ENCODE data around the gene CYP4F2. TPM values are rescaled to one million over a fixed set of nuclear protein-coding genes. Genes with fewer than 3 reads are reported as not detected.
A peak's percentile ranks its signal among the peaks of the same experiment; 100 is the strongest.

The CYP4F2 gene
- total and polyA plus RNA-seq, 12 donors, result not detected

DNA sequence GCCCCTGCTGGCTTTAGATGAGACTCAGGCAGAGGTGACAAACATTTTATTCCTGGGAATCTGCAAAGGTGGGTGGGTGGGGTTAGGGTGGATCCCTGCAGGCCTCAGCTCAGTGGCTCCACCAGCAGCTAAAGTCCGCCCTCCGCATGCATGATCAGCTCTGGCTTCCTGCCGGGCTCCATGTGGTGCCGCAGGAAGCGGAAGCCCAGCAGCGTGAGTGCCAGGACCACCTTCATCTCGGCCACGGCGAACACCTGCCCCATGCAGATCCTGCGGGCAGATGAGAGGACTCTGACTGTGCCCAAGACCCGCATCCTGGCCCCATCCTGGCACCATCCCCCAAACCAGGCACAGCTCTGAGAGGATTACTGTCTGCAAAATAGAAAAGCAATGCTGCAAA lies 26.3 kb downstream of the CYP4F2 start:
- no peaks in the 10 kb centered on the region for H3K9me3 ChIP-seq (replicated peaks in 1 of 3)
- TF ChIP-seq, protein P1, sequence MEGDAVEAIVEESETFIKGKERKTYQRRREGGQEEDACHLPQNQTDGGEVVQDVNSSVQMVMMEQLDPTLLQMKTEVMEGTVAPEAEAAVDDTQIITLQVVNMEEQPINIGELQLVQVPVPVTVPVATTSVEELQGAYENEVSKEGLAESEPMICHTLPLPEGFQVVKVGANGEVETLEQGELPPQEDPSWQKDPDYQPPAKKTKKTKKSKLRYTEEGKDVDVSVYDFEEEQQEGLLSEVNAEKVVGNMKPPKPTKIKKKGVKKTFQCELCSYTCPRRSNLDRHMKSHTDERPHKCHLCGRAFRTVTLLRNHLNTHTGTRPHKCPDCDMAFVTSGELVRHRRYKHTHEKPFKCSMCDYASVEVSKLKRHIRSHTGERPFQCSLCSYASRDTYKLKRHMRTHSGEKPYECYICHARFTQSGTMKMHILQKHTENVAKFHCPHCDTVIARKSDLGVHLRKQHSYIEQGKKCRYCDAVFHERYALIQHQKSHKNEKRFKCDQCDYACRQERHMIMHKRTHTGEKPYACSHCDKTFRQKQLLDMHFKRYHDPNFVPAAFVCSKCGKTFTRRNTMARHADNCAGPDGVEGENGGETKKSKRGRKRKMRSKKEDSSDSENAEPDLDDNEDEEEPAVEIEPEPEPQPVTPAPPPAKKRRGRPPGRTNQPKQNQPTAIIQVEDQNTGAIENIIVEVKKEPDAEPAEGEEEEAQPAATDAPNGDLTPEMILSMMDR (IDR thresholded peaks at IDR 0.05), result no peak
- no peak for TF ChIP-seq POLR2A (IDR thresholded peaks at IDR 0.05)
- WGBS, 4 donors, result 7 to 16% (median 11%) methylated on average over 1 to 11 of the region's 11 CpGs

DNA sequence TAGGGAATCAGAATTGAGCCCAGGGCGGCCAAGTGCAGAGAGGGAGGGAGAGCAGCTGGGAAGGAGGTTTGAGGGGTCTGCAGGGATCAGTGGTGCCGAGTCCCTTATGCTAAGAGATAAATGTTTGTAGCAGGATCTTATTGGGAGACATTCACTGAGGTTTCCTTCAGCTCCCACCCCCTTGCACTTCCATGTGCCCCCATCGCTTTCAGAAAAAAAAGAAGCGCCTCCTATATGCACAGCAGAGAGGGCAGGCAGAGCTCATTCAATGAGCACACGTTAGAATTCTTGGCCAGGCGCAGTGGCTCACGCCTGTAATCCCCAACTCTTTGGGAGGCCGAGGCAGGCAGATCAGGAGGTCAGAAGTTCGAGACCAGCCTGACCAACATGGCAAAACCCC lies 28.0 kb downstream of the CYP4F2 start:
- TF ChIP-seq, protein P1 (IDR thresholded peaks at IDR 0.05), result no peak
- no peak for TF ChIP-seq POLR2A (IDR thresholded peaks at IDR 0.05)
- Histone ChIP-seq H3K36me3 (replicated peaks in 1 of 2) (no peaks in the 10 kb centered on the region), H3K4me3 (no peak overlapping the region), H3K27me3 (peaks cover 12% of the 10 kb centered on the region), H3K4me1 (replicated peaks in 1 of 2) (no peaks in the 10 kb centered on the region), H3K9me3 (replicated peaks in 1 of 3) (no peaks in the 10 kb centered on the region), H3K27ac (no peak overlapping the region)
- no peak for DNase-seq
- intact Hi-C loops (cut with DNase I), result loop anchor here in 1 of 2 donors (5.0 kb wide), 1 partner anchor 243 kb away; no protein-coding TSS in a partner anchor
- WGBS, 4 donors, result 47 to 66% (median 51%) methylated on average over 5 to 9 of the region's 9 CpGs

More for the DNA sequence above, 26.3 kb downstream of the CYP4F2 start:
- Histone ChIP-seq H3K27me3 (peaks cover 17% of the 10 kb centered on the region), H3K4me3 (no peak overlapping the region), H3K36me3 (replicated peaks in 1 of 2) (no peaks in the 10 kb centered on the region), H3K4me1 (replicated peaks in 1 of 2) (no peaks in the 10 kb centered on the region), H3K27ac (no peak overlapping the region)
- intact Hi-C loops (cut with DNase I), result no loop called here
- DNase-seq, result no peak

DNA sequence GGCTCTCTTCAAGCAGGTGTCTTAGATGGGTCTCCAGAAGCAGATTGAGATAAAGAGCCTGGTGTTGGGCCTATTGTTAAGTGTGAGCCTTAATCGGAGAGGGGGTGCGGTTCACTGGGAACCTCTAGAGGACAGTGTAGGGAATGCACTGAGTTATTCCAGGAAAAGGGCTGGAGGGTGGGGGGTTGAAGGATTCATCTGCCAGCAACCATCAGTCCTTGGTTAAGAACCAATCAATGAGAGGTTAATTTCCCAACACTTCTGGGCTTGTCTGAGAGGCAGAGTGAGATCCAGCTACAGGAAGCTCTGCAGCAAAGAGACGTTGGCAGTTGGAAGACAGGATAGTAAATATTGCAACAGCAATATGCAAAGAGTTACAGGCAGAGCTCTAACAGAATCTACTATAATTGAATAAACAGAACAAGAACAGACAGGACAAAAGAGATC lies 28.7 kb downstream of the CYP4F2 start:
- 1 to 4% (median 2%) methylated on average over 3 of the region's 3 CpGs for WGBS, 4 donors
- no peak overlapping the region for H3K27ac ChIP-seq
- intact Hi-C loops (cut with DNase I), result loop anchor here in 1 of 2 donors (5.0 kb wide), 1 partner anchor 242 kb away; no protein-coding TSS in a partner anchor
- peak in 5 of 7 donors; percentile 27 to 57 (median 48) for DNase-seq
- no peak for TF ChIP-seq POLR2A (IDR thresholded peaks at IDR 0.05)
- TF ChIP-seq, protein P1 (IDR thresholded peaks at IDR 0.05), result peak; percentile 44 to 73 (median 60)
- H3K36me3 ChIP-seq (replicated peaks in 1 of 2), result no peaks in the 10 kb centered on the region
- H3K4me3 ChIP-seq, result no peak overlapping the region
- peaks cover 12% of the 10 kb centered on the region for H3K27me3 ChIP-seq
- H3K4me1 ChIP-seq (replicated peaks in 1 of 2), result no peaks in the 10 kb centered on the region
- H3K9me3 ChIP-seq (replicated peaks in 1 of 3), result no peaks in the 10 kb centered on the region

DNA sequence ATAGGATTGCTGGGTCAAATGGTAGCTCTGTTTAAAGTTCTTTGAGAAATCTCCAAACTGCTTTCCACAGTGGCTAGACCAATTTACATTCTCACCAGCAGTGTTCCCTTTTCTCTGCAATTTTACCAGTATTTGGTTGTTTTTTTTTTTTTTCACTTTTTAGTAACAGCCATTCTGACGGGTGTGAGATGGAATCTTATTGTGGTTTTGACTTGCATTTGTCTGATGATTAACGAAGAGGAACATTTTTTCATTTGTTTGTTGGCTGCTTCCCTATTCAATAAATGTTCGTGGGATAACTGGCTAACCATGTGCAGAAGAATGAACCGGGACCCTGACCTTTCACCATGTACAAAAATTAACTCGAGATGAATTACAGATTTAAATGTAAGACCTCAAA lies 31.2 kb downstream of the CYP4F2 start:
- intact Hi-C loops (cut with DNase I), result loop anchor here in 1 of 2 donors (5.0 kb wide), 1 partner anchor 239 kb away; no protein-coding TSS in a partner anchor
- no peaks in the 10 kb centered on the region for H3K4me1 ChIP-seq (replicated peaks in 1 of 2)
- H3K9me3 ChIP-seq (replicated peaks in 1 of 3), result no peaks in the 10 kb centered on the region
- WGBS, 4 donors, result 35 to 56% (median 49%) methylated on average over 5 of the region's 5 CpGs
- peaks cover 10% of the 10 kb centered on the region for H3K27me3 ChIP-seq
- H3K4me3 ChIP-seq, result no peak overlapping the region
- H3K36me3 ChIP-seq (replicated peaks in 1 of 2), result no peaks in the 10 kb centered on the region
- TF ChIP-seq, protein P1 (IDR thresholded peaks at IDR 0.05), result no peak
- TF ChIP-seq POLR2A (IDR thresholded peaks at IDR 0.05), result no peak
- DNase-seq, result no peak
- H3K27ac ChIP-seq, result no peak overlapping the region
